ENCODE data around the gene PSPN.
A peak's percentile ranks its signal among the peaks of the same experiment; 100 is the strongest.
"Not testable (repeated sequence)": the region's sequence is repeated elsewhere in the genome, so short reads cannot be mapped to it uniquely, and the experiment has no call there.

The PSPN gene

DNA sequence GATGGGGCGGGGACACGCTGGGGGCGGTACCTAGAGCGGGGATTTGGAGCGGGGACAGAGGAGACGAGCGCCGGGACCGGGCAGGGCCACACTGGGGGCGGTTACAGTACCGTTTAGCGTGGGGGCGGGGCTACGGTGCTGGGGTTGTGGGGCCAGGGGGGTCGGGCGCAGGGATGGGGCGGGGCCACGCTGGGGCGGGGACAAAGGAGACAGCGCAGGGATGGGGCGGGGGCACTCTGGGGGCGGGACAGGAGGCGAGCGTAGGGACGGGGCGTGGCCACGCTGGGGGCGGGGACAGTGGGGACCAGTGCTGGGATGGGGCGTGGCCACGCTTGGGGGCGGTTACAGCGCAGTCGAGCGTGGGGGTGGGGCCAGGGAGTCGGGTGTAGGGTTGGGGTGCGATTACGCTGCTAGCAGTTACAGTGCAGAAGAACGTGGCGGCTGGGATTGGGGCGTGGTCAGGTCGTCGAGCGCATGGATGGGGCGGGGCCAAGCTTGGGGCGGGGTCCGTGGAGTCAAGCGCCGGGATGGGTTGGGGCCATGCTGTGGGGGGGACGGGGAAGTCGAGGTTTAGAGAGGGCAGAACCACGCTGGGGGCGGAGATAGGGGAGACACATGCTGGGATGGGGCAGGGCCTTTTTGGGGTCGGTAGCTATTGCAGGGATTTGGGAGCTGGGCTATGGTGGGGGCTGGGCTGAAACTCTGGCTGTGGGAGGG is 2.5 kb downstream of the PSPN start:
- DNase-seq (ENCODE audit: low read depth in 3 of 3): peak; percentile 97 to 99 (median 98)

DNA sequence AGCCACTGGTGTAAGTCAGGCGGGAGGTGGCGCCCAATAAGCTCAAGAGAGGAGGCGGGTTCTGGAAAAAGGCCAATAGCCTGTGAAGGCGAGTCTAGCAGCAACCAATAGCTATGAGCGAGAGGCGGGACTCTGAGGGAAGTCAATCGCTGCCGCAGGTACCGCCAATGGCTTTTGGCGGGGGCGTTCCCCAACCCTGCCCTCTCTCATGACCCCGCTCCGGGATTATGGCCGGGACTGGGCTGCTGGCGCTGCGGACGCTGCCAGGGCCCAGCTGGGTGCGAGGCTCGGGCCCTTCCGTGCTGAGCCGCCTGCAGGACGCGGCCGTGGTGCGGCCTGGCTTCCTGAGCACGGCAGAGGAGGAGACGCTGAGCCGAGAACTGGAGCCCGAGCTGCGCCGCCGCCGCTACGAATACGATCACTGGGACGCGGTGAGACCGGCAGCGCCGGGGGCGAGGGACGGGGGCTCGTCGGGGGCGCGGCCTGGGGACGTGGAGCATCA is 3.1 kb downstream of the PSPN start, which contains the start of gene ALKBH7:
ALKBH7 (plus strand) TSS at position 201 of the 502 bp plus-strand sequence; CDS start at position 228, 27 bp downstream.
- peak; percentile 80 to 94 (median 88) for DNase-seq (ENCODE audit: low read depth in 3 of 3)

DNA sequence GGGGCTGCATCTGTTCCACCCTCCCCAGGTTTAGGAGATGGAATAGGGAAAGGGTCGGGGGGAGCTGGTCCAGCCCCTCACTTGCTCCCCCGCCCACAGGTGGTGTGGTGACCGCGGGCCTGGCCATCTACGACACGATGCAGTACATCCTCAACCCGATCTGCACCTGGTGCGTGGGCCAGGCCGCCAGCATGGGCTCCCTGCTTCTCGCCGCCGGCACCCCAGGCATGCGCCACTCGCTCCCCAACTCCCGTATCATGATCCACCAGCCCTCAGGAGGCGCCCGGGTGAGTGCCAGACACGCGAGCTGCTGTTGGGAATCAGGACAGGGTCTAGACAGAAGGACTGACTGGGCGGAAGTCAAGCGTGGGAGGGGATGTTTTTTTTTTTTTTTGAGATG is 11.4 kb downstream of the PSPN start:
- no peak for DNase-seq (ENCODE audit: low read depth in 3 of 3)

DNA sequence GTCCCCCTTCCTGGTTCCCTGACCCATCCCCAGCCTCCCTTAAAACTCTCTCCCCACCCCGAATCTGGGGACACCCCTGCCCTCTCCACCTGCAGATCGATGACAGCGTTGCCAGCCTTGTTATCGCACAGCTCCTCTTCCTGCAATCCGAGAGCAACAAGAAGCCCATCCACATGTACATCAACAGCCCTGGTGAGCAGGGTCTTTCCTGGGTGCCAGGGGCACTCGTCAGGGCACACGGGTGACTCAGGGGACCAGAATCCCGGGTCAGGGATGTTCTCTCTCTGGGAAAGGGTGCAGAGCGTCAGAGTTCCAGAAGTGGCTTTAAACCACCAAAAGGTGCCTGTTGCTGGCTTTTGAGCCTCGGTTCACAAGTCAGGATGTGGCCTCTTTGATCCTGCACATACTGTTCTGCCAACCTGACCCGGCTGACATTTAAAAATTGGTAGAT is 13.4 kb downstream of the PSPN start:
- DNase-seq (ENCODE audit: low read depth in 3 of 3): peak in 1 of 3 experiments; percentile 11

DNA sequence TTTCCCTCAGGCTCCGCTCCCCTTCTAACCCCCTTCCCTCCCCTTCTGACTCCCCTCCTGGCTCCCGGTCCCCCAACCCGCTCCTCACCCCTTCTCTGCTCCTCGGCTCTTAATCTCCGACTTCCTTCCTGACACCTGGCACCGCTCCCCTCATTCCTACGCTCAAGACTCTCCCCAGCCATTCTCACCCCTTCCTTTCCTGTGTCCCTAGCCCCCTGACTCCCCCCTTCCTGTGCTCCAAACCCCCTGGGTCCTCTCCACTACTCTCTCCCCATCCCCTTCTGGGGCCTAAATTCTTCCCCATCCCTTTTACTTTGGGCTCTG is 13.7 kb downstream of the PSPN start:
- DNase-seq (ENCODE audit: low read depth in 3 of 3): no peak

DNA sequence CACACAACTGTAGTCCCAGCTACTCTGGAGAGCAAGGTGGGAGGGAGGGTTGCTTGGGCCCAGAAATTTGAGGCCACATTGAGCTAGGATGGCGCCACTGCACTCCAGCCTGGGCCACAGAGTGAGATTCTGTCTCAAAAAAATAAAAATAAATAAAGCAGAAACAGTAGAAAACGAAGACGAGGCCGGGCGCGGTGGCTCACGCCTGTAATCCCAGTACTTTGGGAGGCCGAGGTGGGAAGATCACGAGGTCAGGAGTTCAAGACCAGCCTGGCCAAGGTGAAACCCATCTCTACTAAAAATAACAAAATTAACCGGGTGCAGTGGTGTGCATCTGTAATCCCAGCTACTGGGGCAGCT is 14.9 kb downstream of the PSPN start:
- not testable (repeated sequence) for DNase-seq (ENCODE audit: low read depth in 3 of 3)

DNA sequence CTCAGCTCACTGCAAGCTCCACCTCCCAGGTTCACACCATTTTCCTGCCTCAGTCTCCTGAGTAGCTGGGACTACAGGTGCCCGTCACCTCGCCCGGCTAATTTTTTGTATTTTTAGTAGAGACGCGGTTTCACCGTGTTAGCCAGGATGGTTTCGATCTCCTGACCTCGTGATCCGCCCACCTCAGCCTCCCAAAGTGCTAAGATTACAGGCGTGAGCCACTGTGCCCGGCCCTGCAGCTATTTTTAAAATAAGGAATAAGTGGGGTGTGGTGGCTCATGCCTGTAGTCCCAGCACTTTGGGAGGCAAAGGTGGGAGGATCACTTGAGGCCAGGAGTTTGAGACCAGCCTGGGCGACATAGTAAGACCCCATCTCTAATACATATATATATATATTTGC is 15.3 kb downstream of the PSPN start:
- not testable (repeated sequence) for DNase-seq (ENCODE audit: low read depth in 3 of 3)

DNA sequence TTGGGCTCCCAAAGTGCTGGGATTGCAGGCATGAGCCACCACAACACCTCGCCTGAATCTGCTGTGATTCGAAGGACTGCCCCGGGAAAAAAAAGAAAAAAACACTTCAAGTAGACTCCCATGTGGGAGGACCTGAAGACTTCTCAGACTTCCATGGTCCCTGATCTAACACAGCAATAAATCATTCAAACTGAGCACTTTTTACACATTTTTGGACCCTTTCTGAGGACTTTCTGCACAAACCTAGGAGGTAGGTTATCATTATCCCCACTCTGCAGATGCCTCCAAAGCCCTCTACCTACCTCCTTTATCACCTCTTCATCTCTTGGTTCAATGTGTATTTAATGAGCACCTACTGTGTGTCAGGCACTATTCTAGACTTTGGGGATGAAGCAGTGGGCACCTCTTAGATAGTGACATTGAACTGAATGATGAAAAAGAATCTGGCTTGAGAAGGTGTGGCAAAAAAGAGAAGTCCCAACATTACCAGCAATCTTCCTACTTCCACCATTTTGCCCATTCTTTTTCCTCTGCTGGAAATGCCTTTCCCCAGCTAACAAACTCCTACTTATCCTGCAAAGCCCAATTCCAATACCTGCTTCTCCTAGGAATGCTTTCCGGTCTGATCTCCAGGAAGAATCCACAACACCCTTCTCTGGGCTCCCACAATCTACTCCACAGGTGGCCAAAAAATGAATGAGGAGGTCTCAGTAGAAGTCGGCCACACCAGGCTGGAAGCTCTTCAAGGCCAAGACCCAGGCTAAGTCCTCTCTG is 16.0 kb downstream of the PSPN start:
- DNase-seq (ENCODE audit: low read depth in 3 of 3): no peak

DNA sequence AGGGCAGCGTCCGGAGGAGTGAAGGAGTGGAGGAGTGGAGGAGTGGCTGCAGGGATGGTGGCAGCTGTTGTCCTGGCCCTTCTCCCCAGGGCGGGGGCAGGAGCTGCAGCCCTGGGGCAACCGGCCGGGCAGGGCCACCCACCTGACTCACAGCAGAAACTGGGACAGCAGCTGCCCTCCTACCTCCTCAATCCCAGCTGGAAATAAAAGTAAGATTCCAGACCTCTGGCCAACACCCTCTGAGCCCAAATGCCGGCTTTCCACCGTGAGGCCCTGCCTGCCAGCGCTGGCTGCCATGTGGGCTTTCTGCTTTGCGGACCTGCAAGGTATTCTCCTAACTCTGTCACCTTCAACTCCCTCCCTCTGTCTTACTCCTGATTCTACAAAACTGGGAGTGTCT is 17.7 kb downstream of the PSPN start:
- DNase-seq (ENCODE audit: low read depth in 3 of 3): no peak

DNA sequence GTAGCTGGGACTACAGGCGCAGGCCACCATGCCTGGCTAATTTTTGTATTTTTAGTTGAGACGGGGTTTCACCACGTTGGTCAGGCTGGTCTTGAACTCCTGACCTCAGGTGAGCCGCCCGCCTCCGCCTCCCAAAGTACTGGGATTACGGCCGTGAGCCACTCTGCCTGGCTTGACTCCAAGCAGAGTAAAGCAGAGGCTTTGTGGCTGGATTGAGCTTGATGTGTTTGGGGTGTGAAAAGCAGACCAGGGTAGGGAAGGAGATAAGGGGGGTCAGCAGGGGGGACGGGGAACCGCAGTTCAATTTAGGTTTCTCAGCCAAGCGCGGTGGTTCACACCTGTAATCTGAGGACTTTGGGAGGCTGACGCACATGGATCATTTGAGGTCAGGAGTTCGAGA is 18.6 kb downstream of the PSPN start:
- DNase-seq (ENCODE audit: low read depth in 3 of 3): no peak

DNA sequence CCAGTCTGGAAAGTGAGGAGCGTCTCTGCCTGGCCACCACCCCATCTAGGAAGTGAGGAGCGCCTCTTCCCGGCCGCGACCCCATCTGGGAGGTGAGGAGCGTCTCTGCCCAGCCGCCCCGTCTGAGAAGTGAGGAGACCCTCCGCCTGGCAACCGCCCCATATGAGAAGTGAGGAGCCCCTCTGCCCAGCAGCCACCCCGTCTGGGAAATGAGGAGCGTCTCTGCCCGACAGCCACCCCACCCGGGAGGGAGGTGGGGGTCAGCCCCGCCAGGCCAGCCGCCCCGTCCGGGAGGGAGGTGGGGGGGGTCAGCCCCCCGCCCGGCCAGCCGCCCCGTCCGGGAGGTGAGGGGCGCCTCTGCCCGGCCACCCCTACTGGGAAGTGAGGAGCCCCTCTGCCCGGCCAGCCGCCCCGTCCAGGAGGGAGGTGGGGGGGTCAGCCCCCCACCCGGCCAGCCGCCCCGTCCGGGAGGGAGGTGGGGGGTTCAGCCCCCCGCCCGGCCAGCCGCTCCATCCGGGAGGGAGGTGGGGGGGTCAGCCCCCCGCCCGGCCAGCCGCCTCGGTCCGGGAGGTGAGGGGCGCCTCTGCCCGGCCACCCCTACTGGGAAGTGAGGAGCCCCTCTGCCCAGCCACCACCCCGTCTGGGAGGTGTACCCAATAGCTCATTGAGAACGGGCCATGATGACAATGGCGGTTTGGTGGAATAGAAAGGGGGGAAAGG is 20.3 kb downstream of the PSPN start:
- not testable (repeated sequence) for DNase-seq (ENCODE audit: low read depth in 3 of 3)

DNA sequence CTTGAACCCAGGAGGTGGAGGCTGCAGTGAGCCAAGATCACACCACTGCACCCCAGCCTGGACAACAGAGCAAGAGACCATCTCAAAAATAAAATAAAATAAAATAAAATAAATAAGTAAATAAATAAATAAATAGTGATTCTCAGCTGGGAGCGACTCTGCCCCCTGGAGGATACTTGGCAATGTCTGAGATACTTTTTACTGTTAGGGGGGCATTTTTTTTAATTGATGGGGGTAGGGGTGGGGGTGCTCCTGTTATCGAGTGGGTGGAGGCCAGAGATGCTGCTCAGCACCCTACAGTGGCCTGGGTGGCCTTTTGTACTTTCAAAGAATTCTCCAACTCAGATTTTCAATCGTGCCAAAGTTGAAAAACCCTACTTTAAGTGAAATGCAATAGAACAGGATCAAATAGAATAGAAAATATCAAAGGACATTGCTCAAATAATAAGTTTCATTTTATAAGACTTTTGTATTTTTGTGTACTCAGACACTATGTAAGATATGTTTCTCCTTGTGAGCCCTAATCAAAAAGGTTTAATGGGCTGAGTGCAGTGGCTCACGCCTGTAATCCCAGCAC is 21.5 kb downstream of the PSPN start:
- no peak for DNase-seq (ENCODE audit: low read depth in 3 of 3)

DNA sequence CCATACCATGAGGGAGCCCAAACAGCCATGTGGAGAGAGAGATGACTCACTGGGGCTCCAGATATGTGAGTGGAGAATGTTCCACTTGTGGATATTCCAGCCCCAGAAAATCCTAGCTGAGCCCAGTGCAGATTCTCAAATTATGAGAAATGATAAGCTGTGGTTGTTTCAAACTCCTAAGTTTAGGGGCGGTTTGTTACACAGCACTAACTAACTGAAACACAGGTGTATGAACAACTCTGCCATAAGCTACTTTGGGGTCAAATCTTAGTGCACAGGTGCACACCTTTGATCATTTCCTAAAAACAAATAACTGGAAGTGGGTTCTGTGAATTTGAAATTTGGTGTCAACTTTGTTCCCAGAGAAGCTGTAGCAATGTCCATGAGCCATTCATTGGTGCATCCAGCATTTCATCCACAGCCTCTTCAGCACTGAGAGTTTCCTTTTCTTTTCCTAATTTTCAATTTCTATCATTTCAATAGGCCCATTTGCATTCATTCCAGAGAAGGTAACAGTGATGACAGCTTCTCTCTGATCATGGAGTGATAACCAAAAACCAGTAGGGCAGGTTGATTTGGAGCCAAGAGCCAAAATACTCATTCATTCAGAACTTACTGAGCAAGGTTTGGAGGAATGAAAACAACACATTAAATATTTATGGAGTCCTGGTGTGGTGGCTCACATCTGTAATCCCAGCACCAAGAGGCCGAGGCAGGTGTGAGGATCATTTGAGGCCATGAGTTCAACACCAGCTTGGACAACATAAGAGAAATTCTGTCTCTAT is 23.2 kb downstream of the PSPN start:
- DNase-seq (ENCODE audit: low read depth in 3 of 3): no peak

DNA sequence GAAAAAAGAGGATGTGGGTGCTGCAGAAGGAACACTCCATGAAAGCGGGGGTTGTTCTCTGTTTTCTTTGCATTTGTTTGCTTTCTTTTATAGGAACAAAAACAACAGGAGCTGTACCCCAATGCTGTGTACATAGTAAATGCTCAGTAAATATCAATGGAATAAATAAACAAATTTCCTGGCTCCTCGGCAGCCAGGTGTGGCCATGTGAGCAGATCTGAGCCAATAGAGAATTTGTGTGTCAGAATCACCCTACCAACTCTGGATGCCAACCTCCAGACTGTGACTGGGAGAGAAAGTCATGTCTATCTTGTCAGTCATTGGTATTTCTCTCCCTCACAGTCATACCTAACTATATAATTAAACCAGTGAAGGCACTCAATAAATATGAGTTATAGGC is 25.0 kb downstream of the PSPN start:
- no peak for DNase-seq (ENCODE audit: low read depth in 3 of 3)

DNA sequence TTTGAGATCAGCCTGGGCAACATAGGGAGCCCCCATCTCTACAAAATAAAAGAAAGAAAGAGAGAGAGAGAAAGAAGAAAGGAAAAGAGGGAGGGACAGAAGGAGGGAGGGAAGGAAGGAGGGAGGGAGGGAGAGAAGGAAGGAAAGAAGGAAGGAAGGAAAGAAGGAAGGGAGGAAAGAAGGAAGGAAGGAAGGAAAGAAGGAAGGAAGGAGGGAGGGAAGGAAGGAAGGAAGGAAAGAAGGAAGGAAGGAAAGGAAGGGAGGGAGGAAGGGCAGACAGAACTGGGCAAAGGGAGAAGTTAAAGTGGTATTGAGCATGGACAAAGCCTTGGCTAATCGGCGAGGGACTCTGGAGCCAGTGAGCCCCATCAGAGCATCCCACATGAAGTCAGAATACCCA is 26.5 kb downstream of the PSPN start:
- DNase-seq (ENCODE audit: low read depth in 3 of 3): not testable (repeated sequence)

DNA sequence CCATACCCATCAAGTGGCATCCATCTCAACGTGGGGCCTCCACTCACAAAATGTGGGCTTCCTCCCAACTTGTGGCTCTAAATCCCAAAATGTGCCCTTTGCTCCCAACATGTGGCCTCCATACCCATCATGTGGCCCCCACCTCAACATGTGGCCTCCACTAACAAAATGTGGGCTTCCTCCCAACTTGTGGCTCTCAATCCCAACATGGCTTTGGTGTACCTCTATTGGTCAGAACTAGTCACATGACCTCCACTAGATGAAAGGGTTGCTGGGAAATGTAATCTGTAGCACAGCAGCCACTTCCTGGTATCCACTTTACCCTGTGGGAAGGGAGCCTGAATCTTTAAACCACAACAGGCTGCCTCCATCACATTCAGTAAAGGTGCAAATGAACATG is 32.3 kb downstream of the PSPN start:
- no peak for DNase-seq (ENCODE audit: low read depth in 3 of 3)

DNA sequence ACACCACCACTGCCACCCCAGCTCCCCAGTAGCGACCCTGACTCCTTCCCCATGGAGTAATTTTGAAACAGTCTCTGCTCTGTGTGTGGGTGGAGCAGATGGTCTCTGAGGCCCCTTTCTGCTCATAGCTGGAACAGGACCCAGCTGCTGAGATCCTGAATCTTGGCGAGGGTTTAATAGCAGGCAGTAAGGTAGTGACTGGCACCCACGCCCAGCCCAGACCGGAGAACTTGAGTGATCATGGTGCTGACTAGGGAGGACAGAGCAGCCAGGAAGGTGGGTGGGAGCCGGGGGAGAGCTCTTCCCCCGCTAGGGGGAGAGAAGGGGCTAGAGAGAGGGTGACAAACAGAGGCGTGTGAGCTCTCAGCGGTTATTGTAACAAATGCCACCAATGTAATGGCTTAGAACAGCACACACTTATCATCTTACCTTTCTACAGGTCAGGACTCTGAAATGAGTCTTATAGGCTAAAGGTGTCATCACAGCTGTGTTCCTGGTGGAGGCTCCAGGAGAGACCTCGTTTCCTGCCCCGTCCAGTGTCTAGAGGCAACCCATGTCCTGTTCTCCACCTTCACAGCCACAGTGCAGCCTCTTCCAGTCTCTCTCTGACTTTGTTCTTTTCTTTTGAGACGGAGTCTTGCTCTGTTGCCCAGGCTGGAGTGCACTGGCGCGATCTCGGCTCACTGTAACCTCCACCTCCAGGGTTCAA is 35.1 kb downstream of the PSPN start:
- DNase-seq (ENCODE audit: low read depth in 3 of 3): no peak

DNA sequence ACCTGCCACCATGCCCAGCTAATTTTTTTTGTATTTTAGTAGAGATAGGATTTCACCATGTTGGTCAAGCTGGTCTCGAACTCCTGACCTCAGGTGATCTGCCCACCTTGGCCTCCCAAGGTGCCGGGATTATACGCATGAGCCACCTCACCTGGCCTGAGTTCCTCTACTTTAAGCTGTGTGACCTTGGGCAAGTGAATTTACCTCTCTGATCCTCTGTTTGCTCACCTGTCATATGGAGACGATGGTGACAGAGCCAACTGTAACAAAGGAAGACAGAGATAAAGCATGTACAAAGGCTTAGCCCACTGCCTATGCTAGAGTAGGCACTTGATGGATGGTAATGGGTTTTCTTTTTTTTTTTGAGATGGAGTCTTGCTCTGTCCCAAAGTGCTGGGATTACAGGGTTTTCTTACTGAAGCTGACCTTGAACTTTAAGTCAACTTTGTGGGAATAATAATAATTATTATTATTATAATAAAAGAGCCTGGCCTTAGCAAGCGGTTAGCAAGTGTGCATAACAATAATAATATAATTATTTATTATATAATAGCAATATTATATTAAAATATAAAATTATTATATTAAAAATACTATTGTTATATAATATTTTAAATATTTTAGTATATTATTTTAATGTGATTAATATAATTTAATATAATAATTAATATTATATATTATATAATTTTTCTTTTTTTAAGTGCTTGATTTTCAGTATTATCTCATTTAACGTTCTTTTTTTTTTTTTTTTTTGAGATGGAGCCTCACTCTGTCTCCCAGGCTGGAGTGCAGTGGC is 41.0 kb downstream of the PSPN start:
- DNase-seq (ENCODE audit: low read depth in 3 of 3): no peak

DNA sequence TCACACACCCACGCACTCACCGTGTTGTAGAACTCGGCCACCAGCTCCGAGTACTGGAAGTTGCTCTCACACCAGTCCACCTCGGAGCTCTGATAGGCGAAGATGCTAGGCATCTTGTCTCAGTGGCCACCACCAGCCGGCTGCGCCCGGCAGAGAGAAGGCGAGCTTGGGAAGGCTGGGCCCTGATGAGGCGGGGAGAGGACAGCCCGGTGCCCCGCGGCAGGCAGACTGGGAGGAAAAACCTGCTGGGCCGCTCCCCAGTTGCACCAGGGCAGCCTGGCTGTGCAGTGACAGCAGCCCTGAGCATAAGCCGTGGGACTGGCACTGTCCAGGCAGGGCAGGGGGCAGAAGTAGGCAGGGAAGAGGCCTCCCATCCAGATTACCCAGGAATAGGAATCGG is 42.3 kb downstream of the PSPN start, which contains the start of gene ACER1:
ACER1 (minus strand) TSS at position 174 of the 400 bp plus-strand sequence; CDS start at position 113, 61 bp downstream.
- no peak for DNase-seq (ENCODE audit: low read depth in 3 of 3)

DNA sequence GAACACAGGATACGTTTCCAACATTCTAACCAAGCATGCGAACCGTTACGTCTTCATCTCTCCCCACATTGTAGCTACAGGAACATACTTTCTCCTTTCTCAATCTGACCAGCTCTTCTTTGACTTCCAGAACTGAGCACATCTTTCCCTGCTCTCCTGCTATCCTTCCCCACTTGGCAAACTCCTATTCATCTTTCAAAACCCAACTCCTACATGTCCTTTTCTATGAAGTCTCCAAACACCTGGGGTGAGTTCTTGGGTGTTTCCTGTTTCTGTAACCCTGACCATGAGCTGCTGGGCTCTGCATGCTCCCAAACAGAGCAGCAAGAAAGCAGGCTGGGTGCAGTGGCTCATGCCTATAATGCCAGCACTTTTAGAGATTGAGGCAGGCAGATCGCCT is 48.9 kb downstream of the PSPN start:
- DNase-seq (ENCODE audit: low read depth in 3 of 3): no peak

Measured in stimulated activated CD4-positive, alpha-beta T cell treated with anti-CD3 and anti-CD28 coated beads, TNF-alpha, amount 100 ng/mL, for 4 hours (primary cell).